GM18858 (cell line): ENCODE measurements around the gene MEPE.
"Not testable (repeated sequence)": the region's sequence is repeated elsewhere in the genome, so short reads cannot be mapped to it uniquely, and the experiment has no call there.

Source experiments
- ATAC-seq: cut with Tn5 transposase; IDR thresholded peaks from one replicate; pipeline ENCODE4 v1.9.1; 2021; ENCODE audit not compliant: unreplicated experiment

Gene MEPE

GRCh38 chr4:87882321-87882720 lies 49.6 kb downstream of the MEPE start:
- no peak for ATAC-seq

- no peak for ATAC-seq
Observed at GRCh38 chr4:87882861-87883260, 50.1 kb downstream of the MEPE start.

- ATAC-seq, result no peak
Observed at GRCh38 chr4:87884976-87885549, 52.3 kb downstream of the MEPE start.

GRCh38 chr4:87886083-87886482 lies 53.3 kb downstream of the MEPE start:
- ATAC-seq, result no peak

- ATAC-seq, result not testable (repeated sequence)
Observed at GRCh38 chr4:87890753-87891152, 58.0 kb downstream of the MEPE start.

- ATAC-seq, result no peak
Observed at GRCh38 chr4:87895964-87896621, 63.3 kb downstream of the MEPE start.
